ENCODE results near the gene DRICH1. TPM values are rescaled to one million over a fixed set of nuclear protein-coding genes. Genes with fewer than 3 reads are reported as not detected.

Gene DRICH1
- total and polyA plus RNA-seq, 2 of the 13 experiments (the other 11 are each of a cell fraction or from before 2014, with no cell fraction given): 0.22 to 0.66 TPM

- no peak overlapping the region for H3K4me3 ChIP-seq (replicated peaks in 1 of 3; ENCODE audit: insufficient read depth in 1 of 3, low read depth in 2 of 3, low read length in 3 of 3)
- ChIA-PET POLR2A (no interaction called here), CTCF (ENCODE audit: low intra/inter-chr PET ratio, low total read pairs) (no interaction called here)
- no TSS peak for BruUV-seq (replicated peaks)
- DNase-seq (ENCODE audit: low spot score) (no peak), FAIRE-seq (no peak), ATAC-seq (no peak)
- no peak overlapping the region for H3K27ac ChIP-seq (ENCODE audit: extremely low read length, insufficient read depth, low read length)
- TF ChIP-seq TARDBP (CRISPR knock-in tag; IDR thresholded peaks at IDR 0.05) (no peak), TEAD2 (CRISPR knock-in tag; IDR thresholded peaks at IDR 0.05) (no peak), ZNF138 (CRISPR knock-in tag; IDR thresholded peaks at IDR 0.05; ENCODE audit: low read depth) (no peak), ZNF121 (CRISPR knock-in tag; IDR thresholded peaks at IDR 0.05) (no peak), SP140L (CRISPR knock-in tag; IDR thresholded peaks at IDR 0.05; ENCODE audit: borderline replicate concordance) (no peak), ZFAT (CRISPR knock-in tag; conservative IDR thresholded peaks at IDR 0.05) (no peak), PRMT3 (CRISPR knock-in tag; IDR thresholded peaks at IDR 0.05; ENCODE audit: borderline replicate concordance, low read depth) (no peak), SMAD1 (CRISPR knock-in tag; IDR thresholded peaks at IDR 0.05; ENCODE audit: borderline replicate concordance, low read depth) (no peak), ZKSCAN5 (CRISPR knock-in tag; IDR thresholded peaks at IDR 0.05) (no peak)
- H4K20me1 ChIP-seq (ENCODE audit: insufficient read depth, low read length): no peaks in the 10 kb centered on the region
- 84% methylated on average over 6 of the region's 6 CpGs for WGBS (ENCODE audit: low lambda C conversion rate)
- no peaks in the 10 kb centered on the region for H3K9me3 ChIP-seq (ENCODE audit: low read length)
- H3K4me1 ChIP-seq (ENCODE audit: insufficient read depth, low read length): peaks cover 53% of the 10 kb centered on the region
- H3K27me3 ChIP-seq (ENCODE audit: control insufficient read depth in 1 of 2, insufficient read depth in 2 of 2, low read length in 2 of 2): no peaks in the 10 kb centered on the region
- no peak overlapping the region for H3K4me2 ChIP-seq (ENCODE audit: low read depth, low read length)
- in situ Hi-C loops (cut with HindIII; ENCODE audit: extremely low pct_ligation_motif_present, low pct_unique_long_range_greater_than_20kb): no loop called here
- no peak overlapping the region for H2AFZ ChIP-seq (ENCODE audit: low read length)
- H3K9ac ChIP-seq (ENCODE audit: insufficient read depth, low read depth, low read length): no peak overlapping the region
- intact Hi-C loops (cut with micrococcal nuclease; ENCODE audit: unreplicated experiment): loop anchor here (5.0 kb wide), 1 partner anchor 51 kb away; no protein-coding TSS in a partner anchor
- H3K79me2 ChIP-seq (ENCODE audit: insufficient read depth, low read length): no peaks in the 10 kb centered on the region
- peaks cover 0 to 13% of the 10 kb centered on the region in 2 experiments; a peak in 3 of 5 replicates for H3K36me3 ChIP-seq (replicated peaks in 1 of 2; ENCODE audit: control insufficient read depth in 1 of 2, insufficient read depth in 2 of 2, low read length in 2 of 2)
Observed at GRCh38 chr22:23678133-23678532, 46.0 kb upstream of the DRICH1 start.

- ChIA-PET CTCF (ENCODE audit: low intra/inter-chr PET ratio, low total read pairs) (no interaction called here), POLR2A (no interaction called here)
- Histone ChIP-seq H3K36me3 (replicated peaks in 1 of 2; ENCODE audit: control insufficient read depth in 1 of 2, insufficient read depth in 2 of 2, low read length in 2 of 2) (peaks cover 0 to 10% of the 10 kb centered on the region in 2 experiments; a peak in 3 of 5 replicates), H3K4me1 (ENCODE audit: insufficient read depth, low read length) (peaks cover 54% of the 10 kb centered on the region), H3K9me3 (ENCODE audit: low read length) (no peaks in the 10 kb centered on the region), H3K27me3 (ENCODE audit: control insufficient read depth in 1 of 2, insufficient read depth in 2 of 2, low read length in 2 of 2) (no peaks in the 10 kb centered on the region), H3K27ac (ENCODE audit: extremely low read length, insufficient read depth, low read length) (no peak overlapping the region), H3K9ac (ENCODE audit: insufficient read depth, low read depth, low read length) (no peak overlapping the region), H3K79me2 (ENCODE audit: insufficient read depth, low read length) (no peaks in the 10 kb centered on the region), H4K20me1 (ENCODE audit: insufficient read depth, low read length) (no peaks in the 10 kb centered on the region), H3K4me2 (ENCODE audit: low read depth, low read length) (no peak overlapping the region), H2AFZ (ENCODE audit: low read length) (no peak overlapping the region), H3K4me3 (replicated peaks in 1 of 3; ENCODE audit: insufficient read depth in 1 of 3, low read depth in 2 of 3, low read length in 3 of 3) (no peak overlapping the region)
- intact Hi-C loops (cut with micrococcal nuclease; ENCODE audit: unreplicated experiment) (loop anchor here (5.0 kb wide), 1 partner anchor 50 kb away; no protein-coding TSS in a partner anchor), in situ Hi-C loops (cut with HindIII; ENCODE audit: extremely low pct_ligation_motif_present, low pct_unique_long_range_greater_than_20kb) (no loop called here)
- FAIRE-seq: no peak
- no peak for ATAC-seq
- TF ChIP-seq JUNB (CRISPR knock-in tag; IDR thresholded peaks at IDR 0.05; ENCODE audit: borderline replicate concordance): no peak
- TF ChIP-seq KAT2B (IDR thresholded peaks at IDR 0.05; ENCODE audit: borderline replicate concordance, low read depth, low read length): no peak
- TF ChIP-seq TCF7 (IDR thresholded peaks at IDR 0.05; ENCODE audit: low read depth): no peak
- TF ChIP-seq HOXD1 (CRISPR knock-in tag; IDR thresholded peaks at IDR 0.05): no peak
- no peak for TF ChIP-seq ZFP41 (CRISPR knock-in tag; IDR thresholded peaks at IDR 0.05; ENCODE audit: borderline replicate concordance)
- no peak for TF ChIP-seq FOXJ3 (CRISPR knock-in tag; IDR thresholded peaks at IDR 0.05; ENCODE audit: borderline replicate concordance)
- TF ChIP-seq ZNF567 (CRISPR knock-in tag; IDR thresholded peaks at IDR 0.05; ENCODE audit: borderline replicate concordance): no peak
- no peak for TF ChIP-seq PPARG (CRISPR knock-in tag; conservative IDR thresholded peaks at IDR 0.05)
- no peak for TF ChIP-seq AHR (CRISPR knock-in tag; IDR thresholded peaks at IDR 0.05)
- no peak for TF ChIP-seq MTA3 (CRISPR knock-in tag; IDR thresholded peaks at IDR 0.05)
- WGBS (ENCODE audit: low lambda C conversion rate): 95% methylated on average over 6 of the region's 6 CpGs
- DNase-seq (ENCODE audit: low spot score): no peak
- BruUV-seq (replicated peaks): no TSS peak
Observed at GRCh38 chr22:23677701-23677995, 45.5 kb upstream of the DRICH1 start.
